Measurements from ENCODE around the gene LRMDA.
"Not testable (repeated sequence)": the region's sequence is repeated elsewhere in the genome, so short reads cannot be mapped to it uniquely, and the experiment has no call there.

The LRMDA gene

GRCh38 chr10:76555067-76555670, 1123.7 kb downstream of the LRMDA start:
- no peak for DNase-seq (ENCODE audit: low spot score)

- no peak for DNase-seq (ENCODE audit: low spot score)
These were observed 1125.9 kb downstream of the LRMDA start for GRCh38 chr10:76557366-76557765.

- peak; percentile 40 for DNase-seq (ENCODE audit: low spot score)
These were observed 1127.2 kb downstream of the LRMDA start for GRCh38 chr10:76558586-76558985.

DNA sequence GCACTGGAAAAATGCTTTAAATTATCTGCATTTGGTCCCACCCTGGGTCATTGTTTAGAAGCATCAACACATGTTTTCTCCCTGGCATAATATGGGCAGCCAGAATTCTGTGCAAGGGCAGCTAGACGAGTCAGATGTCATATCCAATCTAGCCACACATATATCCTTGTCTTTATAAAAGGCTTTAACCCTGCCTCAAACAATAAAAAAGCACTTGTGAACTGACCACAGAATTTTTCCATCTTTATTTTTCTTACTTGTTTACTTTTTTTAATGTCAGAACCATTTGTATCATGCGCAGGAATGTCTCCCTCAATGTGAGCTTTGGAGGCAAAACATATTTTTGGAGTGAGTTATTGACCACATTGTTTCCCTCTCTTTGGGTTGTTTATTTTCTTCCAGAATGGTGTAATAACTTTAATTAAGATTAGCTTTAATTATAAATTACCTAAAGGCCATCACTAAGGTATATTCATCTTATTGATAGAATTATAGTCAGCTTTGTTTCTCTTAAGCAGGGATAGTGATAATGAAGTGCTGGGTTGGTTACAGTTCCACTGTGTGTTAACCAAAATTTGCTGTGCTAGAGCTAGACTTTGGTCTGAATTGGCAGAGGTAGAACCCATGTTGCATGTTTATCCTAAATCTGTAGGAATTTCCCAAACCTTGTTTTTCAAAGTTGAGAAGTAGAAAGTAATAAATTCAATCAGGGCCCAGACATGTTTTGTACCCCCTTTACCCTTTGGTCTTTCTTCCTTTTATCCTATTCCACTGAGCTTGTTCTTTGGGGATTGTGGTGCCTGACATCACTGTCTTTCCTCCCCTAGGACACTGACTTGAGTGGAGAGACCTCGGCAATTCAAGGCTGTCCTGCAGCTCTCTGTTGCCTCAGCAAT, 1127.8 kb downstream of the LRMDA start:
- peak; percentile 67 for DNase-seq (ENCODE audit: low spot score)

DNA sequence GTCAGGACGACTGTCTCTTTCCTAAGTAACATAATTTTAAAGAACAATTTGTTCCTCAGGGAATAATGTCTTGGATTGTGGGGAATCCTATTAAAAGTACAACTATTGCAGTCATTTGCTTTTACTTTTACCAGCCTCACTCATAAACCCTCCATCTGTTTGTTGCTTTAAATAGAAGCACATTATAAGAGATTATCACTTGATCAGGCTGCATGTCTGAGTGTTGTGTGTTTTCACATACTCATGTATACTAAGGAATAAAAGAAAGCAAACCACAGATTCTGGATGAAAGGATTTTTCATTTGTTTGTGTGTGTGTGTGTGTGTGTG, 1128.4 kb downstream of the LRMDA start:
- peak; percentile 2 for DNase-seq (ENCODE audit: low spot score)

- DNase-seq (ENCODE audit: low spot score): no peak
These were observed 1128.9 kb downstream of the LRMDA start for GRCh38 chr10:76560338-76560737.

DNA sequence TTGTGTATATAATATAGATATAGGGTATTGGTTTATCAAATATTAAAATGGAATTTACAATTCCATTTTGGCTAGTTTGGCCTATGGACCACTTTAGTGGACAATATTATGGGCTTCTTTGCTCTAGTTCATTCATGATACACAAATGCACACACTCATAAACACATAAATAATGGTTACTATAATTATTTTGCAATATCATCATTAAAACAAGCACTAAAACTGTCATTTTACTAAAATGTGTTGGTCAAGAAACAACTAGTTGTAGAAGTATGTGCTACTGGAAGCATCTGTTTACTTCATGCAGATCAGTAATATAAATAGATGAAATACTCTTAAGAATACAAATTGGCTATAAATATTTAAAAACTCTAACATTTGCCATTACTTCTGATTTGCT, 1131.9 kb downstream of the LRMDA start:
- no peak for DNase-seq (ENCODE audit: low spot score)

GRCh38 chr10:76572021-76572420, 1140.6 kb downstream of the LRMDA start:
- DNase-seq (ENCODE audit: low spot score): no peak

- DNase-seq (ENCODE audit: low spot score): peak; percentile 88
These were observed 1145.0 kb downstream of the LRMDA start for GRCh38 chr10:76576276-76576962.

DNA sequence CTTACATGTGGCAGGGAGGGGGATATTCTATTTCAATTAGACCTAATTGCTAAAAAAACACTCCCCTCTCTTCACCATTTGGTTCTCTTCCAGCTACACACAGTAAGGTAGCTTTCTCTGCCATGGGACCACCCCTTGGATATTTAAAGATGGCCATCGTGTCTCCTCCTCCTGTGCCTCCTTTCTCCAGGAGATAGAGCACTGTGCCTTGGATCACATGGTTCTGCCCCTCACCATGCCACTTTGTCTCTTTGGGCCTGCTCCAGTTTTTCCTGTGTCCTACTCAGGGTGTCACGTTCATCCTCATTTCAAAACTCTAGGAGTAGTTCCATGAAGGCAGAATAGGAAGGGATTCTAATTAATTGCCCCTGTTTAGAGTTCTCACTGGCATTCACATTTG, 1146.0 kb downstream of the LRMDA start:
- no peak for DNase-seq (ENCODE audit: low spot score)

GRCh38 chr10:76581506-76582256, 1150.3 kb downstream of the LRMDA start:
- DNase-seq (ENCODE audit: low spot score): no peak

DNA sequence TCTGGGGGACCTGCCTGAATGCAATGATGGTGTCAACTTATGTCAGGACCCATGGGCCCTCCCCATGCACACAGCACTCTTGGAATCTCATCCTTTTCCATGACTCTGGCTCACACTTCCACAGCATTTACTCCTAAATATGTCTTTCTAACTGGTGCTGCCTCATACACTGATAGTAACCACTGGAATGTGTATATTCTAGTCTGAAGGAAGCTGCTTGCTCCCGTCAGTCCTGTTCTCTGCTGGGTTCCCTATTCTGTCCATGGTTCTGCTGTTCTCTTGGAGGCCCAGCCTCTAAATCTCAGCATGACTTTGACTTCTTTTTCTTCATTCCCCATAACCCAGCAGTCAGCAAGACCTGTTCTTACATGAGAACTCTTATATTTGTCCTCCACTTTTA, 1151.1 kb downstream of the LRMDA start:
- peak; percentile 7 for DNase-seq (ENCODE audit: low spot score)

- DNase-seq (ENCODE audit: low spot score): peak; percentile 68
These were observed 1152.3 kb downstream of the LRMDA start for GRCh38 chr10:76583711-76584161.

DNA sequence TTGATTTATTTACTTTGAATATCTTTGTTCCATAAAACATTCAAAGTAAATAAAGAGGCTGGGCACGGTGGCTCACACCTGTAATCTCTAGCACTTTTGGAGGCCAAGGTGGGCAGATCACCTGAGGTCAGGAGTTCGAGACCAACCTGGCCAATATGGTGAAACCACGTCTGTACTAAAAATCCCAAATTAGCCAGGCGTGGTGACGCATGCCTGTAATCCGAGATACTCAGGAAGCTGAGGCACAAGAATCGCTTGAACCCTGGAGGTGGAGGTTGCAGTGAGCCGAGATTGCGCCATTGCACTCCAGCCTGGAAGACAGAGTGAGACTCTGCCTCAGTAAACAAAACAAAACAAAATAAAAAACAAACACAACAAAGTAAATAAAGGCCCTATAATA, 1153.0 kb downstream of the LRMDA start:
- DNase-seq (ENCODE audit: low spot score): not testable (repeated sequence)
